Measurements from ENCODE around the gene CAD. TPM values are rescaled to one million over a fixed set of nuclear protein-coding genes. Genes with fewer than 3 reads are reported as not detected.
A peak's percentile ranks its signal among the peaks of the same experiment; 100 is the strongest.

CAD gene
- total and polyA plus RNA-seq, 9 of the 15 experiments (the other 6 are each of a cell fraction or from before 2014, with no cell fraction given), result 7.5 to 126 (median 33.7) TPM

GRCh38 chr2:27191070-27191829 lies 25.9 kb upstream of the CAD start (continued):
- TF ChIP-seq ZSCAN32 (CRISPR knock-in tag; IDR thresholded peaks at IDR 0.05) (no peak), FOXK2 (conservative IDR thresholded peaks at IDR 0.05 in 1 of 2, IDR thresholded peaks at IDR 0.05 in 1 of 2; ENCODE audit: low read depth in 2 of 2) (no peak), ZNF785 (CRISPR knock-in tag; IDR thresholded peaks at IDR 0.05) (no peak), ZFP36 (IDR thresholded peaks at IDR 0.05; ENCODE audit: low read depth, low read length, partially characterized antibody) (no peak), XRCC4 (IDR thresholded peaks at IDR 0.05; ENCODE audit: extremely low read depth, insufficient read depth, insufficient read length) (no peak), SIRT6 (IDR thresholded peaks at IDR 0.05; ENCODE audit: low read depth, low read length) (no peak), ZFPM2 (CRISPR knock-in tag; IDR thresholded peaks at IDR 0.05) (no peak)
- TF ChIP-seq, protein P1, sequence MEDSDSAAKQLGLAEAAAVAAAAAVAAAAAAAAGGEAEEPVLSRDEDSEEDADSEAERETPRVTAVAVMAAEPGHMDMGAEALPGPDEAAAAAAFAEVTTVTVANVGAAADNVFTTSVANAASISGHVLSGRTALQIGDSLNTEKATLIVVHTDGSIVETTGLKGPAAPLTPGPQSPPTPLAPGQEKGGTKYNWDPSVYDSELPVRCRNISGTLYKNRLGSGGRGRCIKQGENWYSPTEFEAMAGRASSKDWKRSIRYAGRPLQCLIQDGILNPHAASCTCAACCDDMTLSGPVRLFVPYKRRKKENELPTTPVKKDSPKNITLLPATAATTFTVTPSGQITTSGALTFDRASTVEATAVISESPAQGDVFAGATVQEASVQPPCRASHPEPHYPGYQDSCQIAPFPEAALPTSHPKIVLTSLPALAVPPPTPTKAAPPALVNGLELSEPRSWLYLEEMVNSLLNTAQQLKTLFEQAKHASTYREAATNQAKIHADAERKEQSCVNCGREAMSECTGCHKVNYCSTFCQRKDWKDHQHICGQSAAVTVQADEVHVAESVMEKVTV (CRISPR knock-in tag; IDR thresholded peaks at IDR 0.05), result peak; percentile 89
- TF ChIP-seq, protein P2, sequence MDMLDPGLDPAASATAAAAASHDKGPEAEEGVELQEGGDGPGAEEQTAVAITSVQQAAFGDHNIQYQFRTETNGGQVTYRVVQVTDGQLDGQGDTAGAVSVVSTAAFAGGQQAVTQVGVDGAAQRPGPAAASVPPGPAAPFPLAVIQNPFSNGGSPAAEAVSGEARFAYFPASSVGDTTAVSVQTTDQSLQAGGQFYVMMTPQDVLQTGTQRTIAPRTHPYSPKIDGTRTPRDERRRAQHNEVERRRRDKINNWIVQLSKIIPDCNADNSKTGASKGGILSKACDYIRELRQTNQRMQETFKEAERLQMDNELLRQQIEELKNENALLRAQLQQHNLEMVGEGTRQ (CRISPR knock-in tag; IDR thresholded peaks at IDR 0.05), result 0 out of 2 replicates have a peak, but pooled peaks have one; percentile 3
- TF ChIP-seq, protein P3, sequence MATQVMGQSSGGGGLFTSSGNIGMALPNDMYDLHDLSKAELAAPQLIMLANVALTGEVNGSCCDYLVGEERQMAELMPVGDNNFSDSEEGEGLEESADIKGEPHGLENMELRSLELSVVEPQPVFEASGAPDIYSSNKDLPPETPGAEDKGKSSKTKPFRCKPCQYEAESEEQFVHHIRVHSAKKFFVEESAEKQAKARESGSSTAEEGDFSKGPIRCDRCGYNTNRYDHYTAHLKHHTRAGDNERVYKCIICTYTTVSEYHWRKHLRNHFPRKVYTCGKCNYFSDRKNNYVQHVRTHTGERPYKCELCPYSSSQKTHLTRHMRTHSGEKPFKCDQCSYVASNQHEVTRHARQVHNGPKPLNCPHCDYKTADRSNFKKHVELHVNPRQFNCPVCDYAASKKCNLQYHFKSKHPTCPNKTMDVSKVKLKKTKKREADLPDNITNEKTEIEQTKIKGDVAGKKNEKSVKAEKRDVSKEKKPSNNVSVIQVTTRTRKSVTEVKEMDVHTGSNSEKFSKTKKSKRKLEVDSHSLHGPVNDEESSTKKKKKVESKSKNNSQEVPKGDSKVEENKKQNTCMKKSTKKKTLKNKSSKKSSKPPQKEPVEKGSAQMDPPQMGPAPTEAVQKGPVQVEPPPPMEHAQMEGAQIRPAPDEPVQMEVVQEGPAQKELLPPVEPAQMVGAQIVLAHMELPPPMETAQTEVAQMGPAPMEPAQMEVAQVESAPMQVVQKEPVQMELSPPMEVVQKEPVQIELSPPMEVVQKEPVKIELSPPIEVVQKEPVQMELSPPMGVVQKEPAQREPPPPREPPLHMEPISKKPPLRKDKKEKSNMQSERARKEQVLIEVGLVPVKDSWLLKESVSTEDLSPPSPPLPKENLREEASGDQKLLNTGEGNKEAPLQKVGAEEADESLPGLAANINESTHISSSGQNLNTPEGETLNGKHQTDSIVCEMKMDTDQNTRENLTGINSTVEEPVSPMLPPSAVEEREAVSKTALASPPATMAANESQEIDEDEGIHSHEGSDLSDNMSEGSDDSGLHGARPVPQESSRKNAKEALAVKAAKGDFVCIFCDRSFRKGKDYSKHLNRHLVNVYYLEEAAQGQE (IDR thresholded peaks at IDR 0.05; ENCODE audit: borderline replicate concordance), result peak; percentile 85
- TF ChIP-seq, protein P3 (CRISPR knock-in tag; IDR thresholded peaks at IDR 0.05; ENCODE audit: low read depth), result no peak
